Cardiac fibroblast (primary cell): ENCODE results near the gene CFL2.

ENCODE experiments used
- DNase-seq, 2 donors: peaks; one replicate each; pipeline versions ENCODE4 v3.0.0 to v3.0.0-alpha.2; 2010; ENCODE audit warnings: low read depth in 2 of 2
- H3K4me3 ChIP-seq, 2 donors: replicated peaks in 1 of 2; 1 replicate in 1 of 2; 2 replicates in 1 of 2; pipeline ENCODE4 v1.5.1; 2011; ENCODE audit warnings: low read depth in 2 of 2, low read length in 2 of 2, mild to moderate bottlenecking in 2 of 2, moderate library complexity in 1 of 2
- CTCF ChIP-seq: IDR thresholded peaks from one replicate; pipeline ENCODE4 v1.5.1; 2011; ENCODE audit warnings: low read depth, mild to moderate bottlenecking, low read length, inconsistent platforms

CFL2 gene

DNA sequence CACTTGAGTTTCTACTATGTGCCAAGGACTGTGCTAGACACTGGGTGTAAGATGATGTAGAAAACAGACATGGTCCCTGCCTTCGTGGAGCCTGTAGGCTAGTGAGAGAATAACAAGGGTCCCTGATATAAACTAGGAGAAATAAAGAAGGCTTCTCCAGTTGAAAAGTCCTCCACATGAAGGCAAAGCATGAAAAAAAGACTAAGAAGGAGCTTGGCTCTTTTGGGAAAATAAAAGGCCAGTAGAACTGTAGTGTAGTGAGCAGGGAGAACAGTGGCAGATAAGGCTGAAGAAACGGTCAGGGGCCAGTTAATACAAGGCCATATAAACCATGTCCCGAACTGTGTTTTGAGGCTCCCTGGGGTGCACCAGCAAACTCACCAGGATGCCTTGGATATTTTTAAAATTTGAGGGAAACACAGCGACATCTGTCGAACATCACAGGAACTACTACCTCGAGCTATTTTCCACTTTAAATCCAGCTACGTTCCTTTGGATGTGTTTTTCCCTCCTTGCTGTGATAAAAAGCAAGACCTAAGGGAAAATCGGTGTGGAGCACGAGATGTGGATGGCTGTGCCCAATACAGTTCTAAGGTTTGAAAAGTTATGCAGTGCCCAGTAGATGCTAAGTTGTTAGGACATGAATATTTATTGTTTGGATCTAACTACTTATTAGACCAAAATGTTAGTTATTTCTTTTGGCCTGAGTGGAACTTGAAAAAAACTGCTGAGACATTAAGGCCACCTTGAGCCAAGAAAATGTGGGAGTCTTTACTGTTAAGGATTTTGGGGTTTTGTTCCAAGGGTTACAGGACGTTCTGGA lies 8.5 kb upstream of the CFL2 start:
- peak; percentile 70 for TF ChIP-seq CTCF
- peak; percentile 72 to 77 for DNase-seq
- H3K4me3 ChIP-seq = no peak overlapping the region

- H3K4me3 ChIP-seq = no peak overlapping the region
- TF ChIP-seq CTCF = no peak
Observed at GRCh38 chr14:34721129-34721528, 6.7 kb upstream of the CFL2 start.

DNA sequence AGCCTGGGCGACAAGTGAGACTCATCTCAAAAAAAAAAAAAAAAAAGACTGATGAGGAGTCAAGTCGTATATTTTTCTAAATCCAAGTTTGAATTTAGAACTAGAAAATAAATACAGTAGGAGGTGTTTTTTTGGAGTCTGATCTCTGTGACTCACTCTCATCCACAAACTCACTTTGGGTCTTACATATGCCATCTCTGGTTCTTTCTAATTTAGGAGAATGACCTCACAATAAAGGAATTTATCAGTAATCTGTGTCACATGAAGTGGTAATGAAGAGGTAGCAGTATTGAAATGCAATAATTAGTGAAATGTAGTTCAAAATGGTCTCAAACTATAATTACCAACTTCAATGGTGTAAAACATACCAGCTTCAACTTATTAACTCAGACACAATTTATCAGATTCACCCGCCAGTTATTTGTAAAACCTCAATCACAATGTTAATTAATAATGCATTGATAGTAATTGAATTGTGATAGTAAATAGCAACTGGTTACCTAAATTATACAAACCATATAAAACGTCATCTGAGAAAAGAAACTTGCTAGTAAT lies 4.4 kb upstream of the CFL2 start:
- no peak for TF ChIP-seq CTCF
- H3K4me3 ChIP-seq = no peak overlapping the region
- DNase-seq = peak in 1 of 2 donors; percentile 68

More at GRCh38 chr14:34721129-34721528, 6.7 kb upstream of the CFL2 start:
- no peak for DNase-seq

GRCh38 chr14:34715127-34715863 lies 902 bp upstream of the CFL2 start:
- H3K4me3 ChIP-seq = peak overlapping the region; percentile 48 to 79
- no peak for TF ChIP-seq CTCF
- DNase-seq = no peak

- DNase-seq = peak; percentile 61 to 87
- no peak for TF ChIP-seq CTCF
- peak overlapping the region; percentile 79 to 82 for H3K4me3 ChIP-seq
Observed at GRCh38 chr14:34713681-34714319, 593 bp downstream of the CFL2 start.

DNA sequence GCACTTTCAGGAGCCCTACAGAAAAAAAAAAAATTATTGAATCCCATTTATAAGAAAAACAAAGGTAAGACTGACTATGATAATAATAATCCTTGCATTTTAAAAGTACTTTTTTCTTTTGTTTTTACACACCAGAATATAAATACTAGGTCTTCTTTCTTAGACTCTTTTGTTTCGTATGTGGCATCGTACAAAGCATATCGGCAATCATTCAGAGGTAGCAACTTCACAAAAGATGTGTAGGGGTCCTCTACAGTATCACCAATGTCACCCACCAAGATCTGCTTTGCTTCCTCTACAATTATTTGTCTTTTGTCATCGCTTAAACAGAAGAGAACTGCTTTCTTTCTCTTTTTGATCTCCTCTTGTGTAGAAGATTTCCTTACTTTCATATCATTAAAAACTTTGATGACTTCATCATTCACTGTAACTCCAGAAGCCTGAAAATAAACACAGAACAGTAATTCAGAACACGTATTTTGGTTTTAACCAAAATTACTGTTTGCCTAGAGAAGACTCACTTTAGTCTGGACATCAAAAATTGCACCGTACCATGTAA lies 1.2 kb downstream of the CFL2 start:
- DNase-seq = no peak
- H3K4me3 ChIP-seq = peak overlapping the region; percentile 79 to 82
- no peak for TF ChIP-seq CTCF
